ENCODE results near the gene WEE1.

DNA sequence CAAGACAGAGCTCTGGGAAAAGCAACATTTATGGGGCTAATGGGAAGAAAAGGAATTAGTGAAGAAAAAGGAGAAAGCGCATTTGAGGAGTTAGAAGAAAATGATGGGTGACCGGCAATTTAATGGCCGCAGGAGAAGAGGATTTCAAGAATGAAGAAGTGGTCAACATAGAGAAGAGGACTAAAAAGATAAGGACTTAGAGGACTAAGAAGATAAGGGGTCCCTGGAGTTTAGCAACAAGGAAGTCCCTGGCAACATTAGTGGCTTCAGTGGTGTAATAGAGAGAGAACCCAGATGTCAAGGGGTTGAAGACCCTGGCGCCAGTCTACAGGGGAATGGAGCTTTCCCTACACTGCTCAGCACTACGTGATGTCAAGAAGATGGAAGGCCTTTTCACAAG is 32.3 kb downstream of the WEE1 start:
- no peak for TF ChIP-seq POLR2AphosphoS5 (IDR thresholded peaks at IDR 0.05; ENCODE audit: low read depth, low read length)
- TF ChIP-seq, protein P1, sequence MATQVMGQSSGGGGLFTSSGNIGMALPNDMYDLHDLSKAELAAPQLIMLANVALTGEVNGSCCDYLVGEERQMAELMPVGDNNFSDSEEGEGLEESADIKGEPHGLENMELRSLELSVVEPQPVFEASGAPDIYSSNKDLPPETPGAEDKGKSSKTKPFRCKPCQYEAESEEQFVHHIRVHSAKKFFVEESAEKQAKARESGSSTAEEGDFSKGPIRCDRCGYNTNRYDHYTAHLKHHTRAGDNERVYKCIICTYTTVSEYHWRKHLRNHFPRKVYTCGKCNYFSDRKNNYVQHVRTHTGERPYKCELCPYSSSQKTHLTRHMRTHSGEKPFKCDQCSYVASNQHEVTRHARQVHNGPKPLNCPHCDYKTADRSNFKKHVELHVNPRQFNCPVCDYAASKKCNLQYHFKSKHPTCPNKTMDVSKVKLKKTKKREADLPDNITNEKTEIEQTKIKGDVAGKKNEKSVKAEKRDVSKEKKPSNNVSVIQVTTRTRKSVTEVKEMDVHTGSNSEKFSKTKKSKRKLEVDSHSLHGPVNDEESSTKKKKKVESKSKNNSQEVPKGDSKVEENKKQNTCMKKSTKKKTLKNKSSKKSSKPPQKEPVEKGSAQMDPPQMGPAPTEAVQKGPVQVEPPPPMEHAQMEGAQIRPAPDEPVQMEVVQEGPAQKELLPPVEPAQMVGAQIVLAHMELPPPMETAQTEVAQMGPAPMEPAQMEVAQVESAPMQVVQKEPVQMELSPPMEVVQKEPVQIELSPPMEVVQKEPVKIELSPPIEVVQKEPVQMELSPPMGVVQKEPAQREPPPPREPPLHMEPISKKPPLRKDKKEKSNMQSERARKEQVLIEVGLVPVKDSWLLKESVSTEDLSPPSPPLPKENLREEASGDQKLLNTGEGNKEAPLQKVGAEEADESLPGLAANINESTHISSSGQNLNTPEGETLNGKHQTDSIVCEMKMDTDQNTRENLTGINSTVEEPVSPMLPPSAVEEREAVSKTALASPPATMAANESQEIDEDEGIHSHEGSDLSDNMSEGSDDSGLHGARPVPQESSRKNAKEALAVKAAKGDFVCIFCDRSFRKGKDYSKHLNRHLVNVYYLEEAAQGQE (IDR thresholded peaks at IDR 0.05; ENCODE audit: insufficient read depth in 1 of 2, low read depth in 2 of 2, low read length in 2 of 2) = no peak
